ENCODE results near the gene BEST1.

The BEST1 gene

GRCh38 chr11:61916737-61917333, 33.3 kb upstream of the BEST1 start:
- TF ChIP-seq TEAD4 (IDR thresholded peaks at IDR 0.05) (no peak), FOXM1 (IDR thresholded peaks at IDR 0.05; ENCODE audit: borderline replicate concordance, low read depth) (no peak), RAD21 (IDR thresholded peaks at IDR 0.05; ENCODE audit: low read depth) (no peak), EGR1 (IDR thresholded peaks at IDR 0.05) (no peak), ZBTB7A (IDR thresholded peaks at IDR 0.05; ENCODE audit: low read depth) (no peak), TCF12 (IDR thresholded peaks at IDR 0.05; ENCODE audit: low read depth) (no peak), NFIC (IDR thresholded peaks at IDR 0.05) (no peak), USF1 (IDR thresholded peaks at IDR 0.05) (no peak), MAX (IDR thresholded peaks at IDR 0.05) (no peak)

- no peak for TF ChIP-seq RAD21 (IDR thresholded peaks at IDR 0.05; ENCODE audit: low read depth)
- peak; percentile 94 for TF ChIP-seq USF1 (IDR thresholded peaks at IDR 0.05)
- no peak for TF ChIP-seq NFIC (IDR thresholded peaks at IDR 0.05)
- TF ChIP-seq TAF1 (IDR thresholded peaks at IDR 0.05; ENCODE audit: low read depth), result no peak
- TF ChIP-seq MAX (IDR thresholded peaks at IDR 0.05), result peak; percentile 49; the same call in 1 of the 2 replicates
- no peak for TF ChIP-seq TEAD4 (IDR thresholded peaks at IDR 0.05)
- TF ChIP-seq ZBTB7A (IDR thresholded peaks at IDR 0.05; ENCODE audit: low read depth), result no peak
- TF ChIP-seq TCF12 (IDR thresholded peaks at IDR 0.05; ENCODE audit: low read depth), result no peak
- no peak for TF ChIP-seq REST (IDR thresholded peaks at IDR 0.05; ENCODE audit: low read depth)
- TF ChIP-seq CREB1 (IDR thresholded peaks at IDR 0.05; ENCODE audit: low read depth), result no peak
Measured at GRCh38 chr11:61917334-61918109, 32.6 kb upstream of the BEST1 start, which contains the start of gene RAB3IL1. RAB3IL1 (minus strand) TSS chr11:61917566; CDS start chr11:61917367, 199 bp downstream.

- no peak for TF ChIP-seq TEAD4 (IDR thresholded peaks at IDR 0.05)
- no peak for TF ChIP-seq TCF12 (IDR thresholded peaks at IDR 0.05; ENCODE audit: low read depth)
- no peak for TF ChIP-seq CEBPB (IDR thresholded peaks at IDR 0.05)
- no peak for TF ChIP-seq MAX (IDR thresholded peaks at IDR 0.05)
- no peak for TF ChIP-seq NFIC (IDR thresholded peaks at IDR 0.05)
- TF ChIP-seq YY1 (IDR thresholded peaks at IDR 0.05; ENCODE audit: low read depth), result no peak
- no peak for TF ChIP-seq EP300 (IDR thresholded peaks at IDR 0.05; ENCODE audit: borderline replicate concordance)
- no peak for TF ChIP-seq CREB1 (IDR thresholded peaks at IDR 0.05; ENCODE audit: low read depth)
- TF ChIP-seq REST (IDR thresholded peaks at IDR 0.05; ENCODE audit: low read depth), result no peak
- no peak for TF ChIP-seq TAF1 (IDR thresholded peaks at IDR 0.05; ENCODE audit: low read depth)
- no peak for TF ChIP-seq USF1 (IDR thresholded peaks at IDR 0.05)
- TF ChIP-seq EGR1 (IDR thresholded peaks at IDR 0.05), result no peak
- TF ChIP-seq FOXM1 (IDR thresholded peaks at IDR 0.05; ENCODE audit: borderline replicate concordance, low read depth), result no peak
- TF ChIP-seq RAD21 (IDR thresholded peaks at IDR 0.05; ENCODE audit: low read depth), result no peak
Measured at GRCh38 chr11:61918251-61918937, 31.8 kb upstream of the BEST1 start.

- TF ChIP-seq FOXM1 (IDR thresholded peaks at IDR 0.05; ENCODE audit: borderline replicate concordance, low read depth) (no peak), YY1 (IDR thresholded peaks at IDR 0.05; ENCODE audit: low read depth) (no peak), NFIC (IDR thresholded peaks at IDR 0.05) (no peak), RAD21 (IDR thresholded peaks at IDR 0.05; ENCODE audit: low read depth) (no peak)
Measured at GRCh38 chr11:61918938-61919704, 31.0 kb upstream of the BEST1 start.
